Measurements from ENCODE around the gene TNIP1.

Gene TNIP1

DNA sequence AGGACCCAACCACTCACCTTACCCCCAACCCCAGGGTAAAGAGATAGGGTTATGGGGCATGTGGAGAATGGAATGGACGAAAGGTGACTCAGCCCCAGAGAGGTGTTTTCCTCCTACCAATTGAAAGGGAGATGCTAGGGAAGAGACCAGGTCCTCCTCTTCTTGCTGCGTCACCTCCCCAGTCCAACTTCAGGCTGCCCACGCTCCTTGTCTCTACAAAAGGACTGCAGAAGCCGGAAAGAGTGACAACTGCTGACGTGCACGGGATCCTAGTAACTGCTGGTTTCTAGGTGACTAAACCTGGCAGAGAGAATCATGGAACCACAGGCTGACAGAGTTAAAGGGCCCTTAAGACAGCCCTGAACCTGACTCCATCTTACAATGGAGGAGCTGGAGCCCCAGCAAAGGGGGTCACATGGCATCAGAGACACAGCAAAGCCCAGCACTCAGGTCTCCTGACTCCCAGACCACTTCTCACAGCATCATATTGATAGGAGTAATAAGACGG is 58.3 kb downstream of the TNIP1 start:
- DNase-seq (ENCODE audit: low spot score): no peak

DNA sequence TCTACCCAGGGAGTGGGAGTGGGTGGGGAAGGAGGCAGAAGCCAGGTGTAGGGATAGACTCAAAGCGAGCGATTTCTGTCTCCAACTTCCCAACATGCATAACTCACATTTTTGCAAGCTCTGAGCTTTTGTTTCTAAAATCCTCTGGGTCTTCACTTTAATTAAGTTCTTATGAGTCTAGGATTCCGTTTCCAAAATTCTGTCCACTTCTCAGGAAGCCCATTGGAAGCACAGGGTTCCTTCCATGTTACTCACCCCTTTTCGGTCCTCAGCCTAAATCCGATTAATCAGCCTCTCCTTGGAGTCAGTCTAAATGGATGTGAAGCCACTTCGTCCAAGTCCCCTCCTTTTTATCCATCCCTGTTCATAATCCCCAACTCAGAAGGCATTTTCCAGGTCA is 59.1 kb downstream of the TNIP1 start:
- DNase-seq (ENCODE audit: low spot score): no peak

DNA sequence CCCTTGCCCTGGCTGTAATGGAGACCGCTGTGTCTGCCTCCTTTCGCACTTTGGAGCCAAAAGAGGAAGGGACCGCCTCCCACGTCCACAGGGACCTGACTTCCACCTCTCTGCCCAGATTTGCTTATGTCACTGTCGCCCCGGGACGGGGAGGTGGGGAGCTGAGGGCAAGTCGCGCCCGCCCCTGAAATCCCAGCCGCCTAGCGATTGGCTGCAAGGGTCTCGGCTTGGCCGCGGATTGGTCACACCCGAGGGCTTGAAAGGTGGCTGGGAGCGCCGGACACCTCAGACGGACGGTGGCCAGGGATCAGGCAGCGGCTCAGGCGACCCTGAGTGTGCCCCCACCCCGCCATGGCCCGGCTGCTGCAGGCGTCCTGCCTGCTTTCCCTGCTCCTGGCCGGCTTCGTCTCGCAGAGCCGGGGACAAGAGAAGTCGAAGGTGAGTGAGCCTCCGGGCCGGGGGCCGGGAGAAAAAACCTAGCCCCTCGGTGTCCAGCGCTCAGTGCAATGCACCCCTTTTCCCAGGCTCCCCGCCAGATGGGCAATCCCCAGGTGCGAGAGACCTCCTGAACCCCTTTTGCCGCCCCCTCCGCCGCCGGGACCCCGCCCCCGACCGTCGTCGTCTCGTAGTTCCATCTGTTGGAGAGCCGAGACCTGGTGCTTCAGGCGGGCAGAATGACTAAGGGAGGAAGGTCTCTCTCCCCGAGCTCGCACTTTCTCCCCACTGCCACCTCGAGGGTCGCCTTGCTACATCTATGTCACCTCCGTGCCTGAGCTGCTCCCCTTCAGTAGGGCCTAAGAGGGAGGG is 60.3 kb downstream of the TNIP1 start, which contains the start of gene GPX3:
Gene GPX3 (plus strand): TSS at position 288 of the 807 bp plus-strand sequence. CDS start 64 bp downstream, at position 352.
- peak; percentile 77 for DNase-seq (ENCODE audit: low spot score)

DNA sequence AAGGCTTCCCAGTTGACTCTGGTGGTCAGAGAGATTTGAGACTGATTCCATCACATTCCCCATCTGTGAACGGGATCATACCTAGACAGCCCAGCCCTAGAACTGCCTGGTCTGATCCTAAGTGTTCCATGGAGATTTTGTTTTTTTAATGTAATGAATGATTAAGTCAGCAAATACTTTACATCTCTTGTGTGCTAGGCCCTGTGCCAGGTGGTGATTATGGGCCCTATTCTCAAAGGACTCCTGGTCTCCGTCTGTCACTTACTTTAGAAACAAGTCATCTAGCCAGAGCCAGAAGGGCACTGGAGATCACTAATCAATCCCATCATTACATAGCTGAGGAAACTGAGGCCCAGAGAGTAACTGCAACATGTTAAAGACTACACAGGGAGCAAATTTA is 61.5 kb downstream of the TNIP1 start:
- DNase-seq (ENCODE audit: low spot score): no peak

DNA sequence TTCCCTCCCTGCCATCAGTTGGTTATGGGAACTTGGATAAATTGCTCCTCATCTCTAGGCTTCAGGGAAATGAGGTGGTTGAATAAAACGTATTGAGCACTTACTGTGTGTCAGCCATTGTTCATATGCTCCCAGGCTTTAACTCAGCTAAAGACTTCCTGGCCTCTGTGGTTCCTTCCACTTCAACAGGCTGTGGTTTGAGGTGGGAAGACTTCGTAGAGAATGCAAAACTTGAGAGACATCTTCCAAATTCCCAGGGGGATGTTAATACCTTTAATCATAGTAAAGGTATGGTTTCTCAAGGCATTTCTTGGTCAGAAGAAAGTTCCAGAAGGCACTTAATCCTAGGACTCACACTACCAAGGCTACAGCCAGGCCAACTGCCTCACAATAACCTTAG is 62.0 kb downstream of the TNIP1 start:
- DNase-seq (ENCODE audit: low spot score): no peak

DNA sequence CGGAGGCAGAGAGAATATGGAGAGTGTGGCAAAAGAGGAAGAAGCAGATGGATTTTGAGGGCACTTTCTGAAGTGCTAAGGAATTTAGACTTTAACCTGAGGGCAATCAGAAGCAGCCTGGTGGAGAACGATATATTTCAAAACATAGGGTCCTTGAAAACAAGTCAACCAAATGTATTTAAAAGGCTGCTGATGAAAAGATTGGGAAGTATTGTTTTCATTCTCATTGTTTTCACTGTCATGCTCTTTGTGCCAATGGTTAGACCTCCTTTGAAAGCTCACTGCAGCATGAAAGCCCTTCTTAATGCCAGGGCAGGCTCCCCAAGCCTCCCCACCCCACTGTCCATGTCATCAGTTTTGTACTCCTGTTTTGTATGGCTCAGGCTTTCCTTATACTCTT is 62.9 kb downstream of the TNIP1 start:
- DNase-seq (ENCODE audit: low spot score): no peak

DNA sequence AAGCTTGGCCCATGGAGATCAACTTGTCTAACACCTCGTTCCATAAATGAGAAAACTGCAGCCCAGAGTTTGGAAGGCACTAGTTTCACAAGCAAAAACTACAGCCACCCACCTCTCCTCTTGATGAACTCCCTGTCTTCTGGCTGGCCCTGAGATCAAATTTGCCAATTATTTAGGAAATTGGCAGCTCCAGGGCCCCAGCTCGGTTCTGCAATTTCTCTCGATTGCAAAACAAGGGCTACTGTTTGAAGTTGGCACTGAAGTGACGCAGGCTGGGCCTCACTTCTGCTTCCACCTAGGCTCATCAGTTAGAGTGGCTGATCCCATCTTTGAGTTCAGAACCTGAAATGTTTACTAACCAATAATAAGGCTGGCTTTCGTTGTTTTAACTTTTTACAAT is 64.1 kb downstream of the TNIP1 start:
- peak; percentile 55 for DNase-seq (ENCODE audit: low spot score)

DNA sequence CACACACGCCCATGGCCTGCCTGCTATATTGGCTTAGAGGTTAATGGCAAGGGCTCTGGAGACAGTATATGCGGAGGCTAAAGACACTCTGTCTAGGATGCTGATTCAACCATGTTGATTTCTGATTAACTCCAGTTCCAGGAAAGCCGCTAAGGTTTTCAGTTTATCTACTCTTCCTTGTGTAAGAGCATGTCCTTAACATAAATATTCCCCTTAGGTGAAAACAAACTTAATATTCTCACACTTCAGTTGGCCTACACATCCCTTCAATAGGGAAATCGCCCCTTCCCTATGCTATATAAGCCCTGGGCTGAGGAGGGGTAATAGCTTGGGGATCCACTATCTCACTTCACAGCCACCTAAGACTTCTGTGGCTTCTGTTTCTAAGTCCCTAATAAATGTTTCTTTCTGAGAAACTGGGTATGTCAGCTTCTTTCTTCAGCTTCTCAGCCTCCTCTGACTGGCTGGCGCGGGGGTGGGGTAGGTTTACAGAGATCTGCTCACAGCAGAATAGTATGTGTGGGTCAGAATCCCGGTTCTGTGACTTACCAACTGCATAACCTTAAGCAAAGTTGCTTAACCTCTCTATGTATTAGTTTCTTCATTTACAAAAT is 64.8 kb downstream of the TNIP1 start:
- DNase-seq (ENCODE audit: low spot score): no peak

DNA sequence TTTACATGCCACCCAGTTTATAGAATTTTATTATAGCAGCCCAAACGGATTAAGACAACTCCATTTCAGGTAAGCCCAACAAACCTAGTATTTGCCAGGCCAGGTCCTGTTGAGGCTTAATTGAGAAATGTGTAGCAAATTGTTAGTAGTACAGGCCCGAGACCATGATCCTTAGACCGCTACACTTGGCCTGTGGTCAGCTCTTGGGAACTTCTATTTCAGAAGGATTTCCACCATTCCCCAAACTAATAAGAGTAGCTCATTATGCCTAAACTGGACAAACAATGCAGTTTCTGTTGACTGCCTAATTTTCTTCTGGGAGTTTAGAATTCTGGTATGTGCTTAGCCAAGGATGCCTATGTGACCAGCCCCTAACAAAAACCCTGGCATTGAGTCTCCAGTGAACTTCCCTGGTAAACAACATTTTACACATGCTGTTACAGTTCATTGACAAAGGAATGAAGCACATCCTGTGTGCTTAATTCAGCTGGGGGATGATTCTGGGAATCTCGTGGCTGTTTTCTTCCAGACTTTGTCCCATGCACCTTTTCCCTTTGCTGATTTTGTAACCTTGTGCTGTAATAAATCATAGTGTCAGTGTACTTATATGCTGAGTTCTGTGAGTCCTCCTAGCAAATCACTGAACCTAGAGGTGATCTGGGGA is 66.0 kb downstream of the TNIP1 start:
- no peak for DNase-seq (ENCODE audit: low spot score)

DNA sequence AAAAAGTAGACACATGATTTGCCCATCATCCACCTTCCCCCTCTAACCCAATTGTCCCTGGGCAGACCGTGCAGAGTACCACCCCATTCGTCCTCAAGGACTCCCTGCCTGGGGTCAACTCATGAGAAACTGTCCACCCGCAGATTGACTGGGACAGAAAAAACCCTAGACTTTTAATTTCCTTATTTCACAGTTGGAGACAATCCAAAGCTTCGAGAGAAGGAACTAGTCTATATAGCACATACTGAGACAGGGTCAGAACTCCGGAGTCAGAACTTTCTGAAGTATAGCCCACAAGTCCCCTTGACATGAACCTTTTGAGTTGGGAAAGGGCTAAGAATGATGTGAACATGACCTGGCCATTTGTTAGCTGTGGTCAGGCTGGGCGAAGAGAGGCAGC is 68.0 kb downstream of the TNIP1 start:
- DNase-seq (ENCODE audit: low spot score): peak; percentile 52

DNA sequence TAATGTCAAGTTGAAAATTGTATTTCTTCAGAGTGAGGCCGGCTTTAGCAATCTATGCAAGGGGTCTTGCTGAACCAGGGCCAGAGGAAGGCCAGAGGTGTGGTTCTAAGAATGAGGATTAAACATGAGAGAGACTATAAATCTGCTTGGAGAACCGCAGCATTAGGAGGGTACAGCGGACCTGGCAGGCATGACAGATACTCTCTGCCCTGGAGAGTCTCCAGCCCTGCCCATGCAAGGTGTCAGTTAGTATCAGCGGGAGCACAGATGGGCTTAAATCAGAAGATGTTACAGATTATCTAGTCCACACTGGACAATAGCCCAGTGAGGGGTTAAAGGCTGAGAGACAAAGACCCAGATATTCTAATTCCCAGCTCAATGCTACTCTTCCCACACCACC is 71.9 kb downstream of the TNIP1 start:
- no peak for DNase-seq (ENCODE audit: low spot score)

DNA sequence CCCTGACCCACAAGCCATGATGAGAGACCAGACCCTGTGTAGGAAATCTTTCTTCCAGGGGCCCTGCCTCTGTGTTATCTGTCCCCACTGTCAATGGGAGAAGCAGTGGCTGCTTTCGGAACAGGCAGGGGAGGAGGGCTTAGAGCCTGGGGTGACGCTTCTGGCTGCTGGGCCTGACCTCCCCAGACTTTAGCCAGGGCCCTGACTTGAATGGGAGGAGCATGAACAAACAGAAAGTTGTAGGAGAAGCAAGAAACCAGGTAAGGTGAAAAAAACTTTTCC is 72.7 kb downstream of the TNIP1 start:
- DNase-seq (ENCODE audit: low spot score): no peak

DNA sequence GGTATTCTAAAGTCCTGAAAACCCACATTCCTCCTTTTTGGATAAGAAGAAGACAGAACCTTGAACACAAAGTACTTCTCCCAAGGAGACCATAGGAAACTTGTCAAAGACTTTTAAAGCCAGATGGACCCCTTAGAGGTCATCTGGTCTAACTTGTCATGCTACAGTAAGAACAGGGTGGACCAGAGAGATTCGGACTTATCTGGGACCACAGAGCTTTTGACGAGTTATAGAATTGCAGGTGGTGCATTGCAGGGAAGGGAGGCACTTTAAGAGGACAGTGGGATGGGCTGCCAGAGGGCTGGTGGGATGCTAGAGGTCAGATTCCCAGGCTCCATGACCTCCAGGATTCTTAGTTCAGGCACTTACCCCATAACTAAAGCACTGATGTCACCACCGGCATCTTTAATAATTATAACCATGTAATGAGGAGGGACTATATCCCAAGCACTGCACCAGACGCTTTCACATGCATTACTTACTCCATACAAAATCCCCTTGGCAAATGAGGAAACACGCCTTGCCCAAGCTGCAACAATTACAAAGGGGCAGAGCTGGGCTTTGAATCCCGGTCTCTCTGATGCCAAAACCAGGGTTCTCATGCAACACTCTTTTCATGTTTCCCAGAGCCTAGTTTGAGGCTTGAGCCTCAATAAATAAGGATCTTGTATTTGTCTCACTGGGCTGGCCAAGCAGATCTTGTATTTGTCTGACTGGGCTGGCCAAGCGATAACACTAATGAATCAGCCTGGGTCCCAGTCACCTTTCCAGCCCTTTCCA is 73.2 kb downstream of the TNIP1 start:
- no peak for DNase-seq (ENCODE audit: low spot score)

DNA sequence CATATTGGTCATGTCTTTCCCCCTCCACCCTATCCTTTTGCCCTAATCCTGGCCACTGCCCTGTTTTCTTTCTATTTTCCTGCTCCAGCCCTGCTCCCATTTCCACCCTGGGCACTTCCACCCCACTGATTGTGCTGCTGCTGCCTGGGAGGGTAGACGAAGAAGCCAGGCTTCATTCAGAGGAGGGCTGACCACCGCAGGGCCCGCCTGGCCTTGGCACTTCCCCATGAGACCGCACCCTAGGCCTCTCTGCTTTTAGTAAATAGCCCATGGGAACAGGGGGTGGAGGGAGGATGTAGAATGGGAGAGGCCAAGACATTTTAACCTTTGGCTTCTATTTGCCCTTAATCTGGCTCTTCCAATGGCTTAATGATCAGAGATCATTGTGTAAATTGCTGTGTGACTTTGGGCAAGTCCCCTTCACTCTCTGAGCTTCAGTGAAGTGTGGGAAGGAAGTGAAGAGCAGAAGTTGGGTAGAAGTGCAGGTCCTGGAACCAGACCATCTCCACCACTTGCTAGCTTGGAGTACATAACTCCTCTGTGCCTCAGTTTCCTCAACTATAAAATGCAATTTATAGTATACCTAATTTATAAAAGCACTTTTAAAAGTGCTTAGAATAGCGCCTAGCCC is 74.0 kb downstream of the TNIP1 start:
- DNase-seq (ENCODE audit: low spot score): no peak

DNA sequence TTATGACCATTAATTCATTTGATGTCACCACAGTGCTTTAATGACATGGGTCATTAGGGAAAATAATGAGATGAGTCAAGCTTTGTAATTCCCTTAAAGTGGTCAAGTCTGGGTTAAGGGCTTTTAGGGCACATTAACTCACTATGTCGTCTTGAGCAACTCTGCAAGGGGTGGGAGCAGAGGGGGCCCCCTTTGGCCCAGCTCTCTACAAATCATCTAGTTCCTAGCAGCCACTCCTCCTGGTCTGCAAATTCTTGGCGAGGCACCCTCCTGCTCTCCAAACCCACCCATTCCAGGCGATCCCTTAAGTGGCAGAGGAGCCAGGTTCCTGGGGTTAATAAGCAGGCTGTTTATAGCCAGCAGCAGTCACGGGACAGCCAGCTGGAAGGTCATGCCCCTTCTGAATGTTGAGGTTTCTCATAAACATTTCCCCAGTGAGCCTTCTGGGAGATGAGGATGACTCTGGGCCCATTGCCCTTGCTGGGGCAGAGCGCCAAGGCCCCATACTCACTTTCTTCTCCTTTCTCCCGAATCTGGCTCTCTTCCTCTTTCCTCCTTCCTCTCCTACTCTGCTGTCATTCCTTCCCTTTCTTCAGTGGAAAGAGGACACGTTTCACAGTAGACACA is 74.8 kb downstream of the TNIP1 start:
- peak; percentile 38 for DNase-seq (ENCODE audit: low spot score)

DNA sequence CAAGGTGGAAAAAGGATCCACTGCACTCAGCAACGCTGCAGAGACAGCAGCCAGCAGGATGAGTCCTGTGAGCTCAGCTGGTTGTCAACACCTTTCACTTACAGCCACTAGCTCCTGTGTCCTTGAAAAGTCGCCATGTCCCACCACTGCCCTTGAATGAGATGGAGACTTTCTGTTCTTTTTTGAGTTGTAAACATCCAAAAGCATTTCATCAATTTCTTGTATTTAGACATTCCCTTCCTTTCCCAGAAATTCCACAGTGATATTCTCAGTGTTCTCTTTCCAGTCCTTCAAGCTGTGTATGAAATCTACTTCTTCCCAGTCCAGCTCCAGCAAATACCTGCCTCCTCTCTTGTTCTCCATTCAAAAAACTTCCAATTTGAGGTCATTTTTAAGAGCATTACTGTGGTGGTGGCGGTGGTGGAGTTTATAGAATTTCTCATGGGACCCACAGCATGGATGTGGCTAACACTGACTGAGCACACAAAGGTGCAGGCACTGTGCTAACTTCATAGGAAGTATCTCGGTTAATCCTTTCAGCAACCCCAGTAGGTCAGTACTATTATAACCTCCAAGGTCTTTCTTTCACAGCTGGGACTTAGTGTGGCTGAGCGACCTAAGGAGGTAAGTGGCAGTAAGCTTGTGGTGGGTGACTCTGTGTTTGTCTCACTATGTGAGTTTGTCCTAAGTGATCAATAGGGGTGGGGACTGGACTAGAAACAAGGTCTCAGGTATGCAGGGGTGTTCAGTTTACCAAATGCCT is 75.5 kb downstream of the TNIP1 start:
- DNase-seq (ENCODE audit: low spot score): no peak

DNA sequence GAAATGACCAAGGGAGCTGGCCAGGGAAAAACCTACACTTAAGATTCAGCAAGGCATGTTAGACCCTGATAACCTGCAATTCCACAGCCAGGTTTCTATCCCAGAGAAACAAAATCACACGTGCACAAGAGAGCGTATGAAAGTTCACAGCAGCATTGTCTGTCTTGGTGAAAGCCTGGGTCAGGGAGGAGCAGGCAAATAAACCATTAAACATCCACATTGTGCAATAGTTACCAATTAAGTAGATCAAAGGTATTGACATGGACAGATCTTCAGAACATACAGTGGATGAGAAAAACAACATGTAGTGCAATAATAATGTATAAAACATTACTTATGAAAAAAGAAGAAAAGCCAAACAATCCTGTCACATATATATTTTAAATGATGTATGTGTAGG is 76.3 kb downstream of the TNIP1 start:
- no peak for DNase-seq (ENCODE audit: low spot score)

DNA sequence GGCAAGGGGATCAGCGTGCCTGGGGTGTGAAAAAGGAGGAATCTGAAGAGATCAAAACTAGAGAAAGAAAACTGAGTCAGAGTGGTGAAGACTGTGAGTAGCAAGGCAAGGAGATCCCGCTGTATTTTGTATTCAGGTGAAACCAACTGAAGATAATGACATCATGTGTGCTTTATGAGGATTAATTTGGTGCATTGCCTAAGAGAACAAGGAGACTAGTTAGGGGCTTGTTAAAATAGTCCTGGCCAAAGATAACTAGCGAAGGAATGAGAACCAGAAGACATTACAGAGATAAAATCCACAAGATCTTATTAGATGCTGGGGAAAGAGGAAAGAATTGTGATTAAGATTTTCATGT is 77.4 kb downstream of the TNIP1 start:
- no peak for DNase-seq (ENCODE audit: low spot score)

DNA sequence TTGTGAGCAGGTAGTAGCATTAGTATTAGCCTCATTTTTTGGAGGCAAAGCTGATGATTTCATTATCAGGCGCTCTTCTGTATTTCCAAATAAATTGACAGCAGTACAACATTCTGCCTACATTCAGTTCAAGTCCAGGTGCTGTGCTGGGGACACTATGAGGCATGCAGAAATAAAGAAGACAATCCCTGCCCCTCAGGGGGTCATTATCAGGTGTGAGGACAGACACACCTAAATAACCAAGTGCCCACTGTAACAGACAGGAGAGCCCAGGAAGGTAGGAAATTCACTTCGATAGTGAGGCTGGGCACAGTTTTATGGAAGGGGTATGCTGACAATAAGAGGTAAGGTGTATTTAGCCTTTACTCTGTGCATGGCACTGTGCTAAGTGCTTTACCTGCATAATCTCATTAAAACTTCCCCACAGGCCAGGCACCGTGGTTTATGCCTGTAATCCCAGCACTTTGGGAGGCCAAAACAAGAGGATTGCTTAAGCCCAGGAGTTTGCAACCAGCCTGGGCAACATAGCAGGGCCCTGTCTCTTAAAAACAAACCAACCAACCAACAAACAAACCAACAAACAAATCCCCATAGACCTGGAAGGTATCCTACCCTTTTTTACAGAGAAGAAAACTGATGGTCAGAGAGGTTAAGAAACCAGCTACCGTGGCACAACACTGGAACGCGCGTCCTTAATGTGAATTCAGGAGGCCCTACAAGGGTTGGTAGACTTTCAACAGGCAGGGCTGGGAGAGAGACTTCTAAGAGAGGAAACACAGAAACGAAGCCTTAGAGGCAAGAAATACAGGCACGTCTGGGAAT is 77.9 kb downstream of the TNIP1 start:
- no peak for DNase-seq (ENCODE audit: low spot score)

DNA sequence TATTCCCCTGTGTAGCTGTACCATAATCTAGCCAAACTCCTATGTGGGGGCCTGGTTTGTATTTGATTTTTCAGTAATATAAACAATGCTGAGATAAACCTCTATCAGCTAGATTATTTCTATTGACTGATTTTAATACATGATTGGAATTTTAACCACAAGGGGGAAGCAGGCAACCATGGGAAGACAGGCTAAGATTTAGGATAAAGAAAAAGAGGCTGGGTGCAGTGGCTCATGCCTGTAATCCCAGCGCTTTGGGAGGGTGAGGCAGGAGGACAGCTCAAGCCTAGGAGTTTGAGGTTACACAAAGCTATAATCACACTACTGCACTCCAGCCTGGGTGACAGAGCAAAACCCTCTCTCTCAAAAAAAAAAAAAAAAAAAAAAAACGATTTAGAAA is 78.6 kb downstream of the TNIP1 start:
- peak; percentile 28 for DNase-seq (ENCODE audit: low spot score)

Data from pons (tissue), 1 donor.